PC-3 (cell line): Measurements from ENCODE around the gene KIF1B. TPM values are rescaled to one million over a fixed set of nuclear protein-coding genes. Genes with fewer than 3 reads are reported as not detected.

Source experiments
- ATAC-seq: fragments of 200-7000 bp; cut with Tn5 transposase; 2 replicates; pipeline ENCODE4 v1.9.1; 2020; ENCODE audit warnings: mild to moderate bottlenecking, moderate library complexity
- BruUV-seq: library from RNA; stranded (reverse); fragments of 400-500 nt; replicated peaks from 2 replicates; lab custom pipeline; 2021; lab: Mats Ljungman, UMichigan
- CTCF ChIA-PET: fragments of 300-600 bp; sonication (Branson Sonifier 250); formaldehyde crosslinking; loops from one replicate; lab custom pipeline; 2022; ENCODE audit warnings: antibody characterized with exemption; lab: Charles Lee
- POLR2A ChIA-PET: fragments of 300-600 bp; sonication (Branson Sonifier 250); formaldehyde crosslinking; loops from one replicate; lab custom pipeline; 2022; ENCODE audit warnings: antibody characterized with exemption; ENCODE audit not compliant: unreplicated experiment; lab: Charles Lee
- DNase-seq: peaks from one replicate; pipeline ENCODE4 v3.0.0-alpha.2; 2015
- H2AFZ ChIP-seq: fragments of 300-600 bp; sonication (generic); 2 replicates; pipeline ENCODE4 v1.6.0; 2016; ENCODE audit warnings: antibody characterized with exemption, low read length
- H3F3A ChIP-seq: fragments of 300-600 bp; sonication (generic); one replicate; pipeline ENCODE4 v1.6.0; 2017; ENCODE audit warnings: antibody characterized with exemption, low read length, control low read depth, mild to moderate bottlenecking; ENCODE audit not compliant: unreplicated experiment
- H3K27ac ChIP-seq: fragments of 300-600 bp; sonication (generic); 2 replicates; pipeline ENCODE4 v1.5.1; 2016; ENCODE audit warnings: mild to moderate bottlenecking, low read length
- H3K27me3 ChIP-seq: fragments of 300-600 bp; sonication (generic); 2 replicates; pipeline ENCODE4 v1.6.1; 2016; ENCODE audit warnings: low read length, mixed read lengths
- H3K36me3 ChIP-seq: fragments of 300-600 bp; sonication (generic); 2 replicates; pipeline ENCODE4 v1.6.1; 2016; ENCODE audit warnings: low read depth, mixed run types, low read length, mixed read lengths
- H3K4me1 ChIP-seq: fragments of 300-600 bp; sonication (generic); 2 replicates; pipeline ENCODE4 v1.5.1; 2016; ENCODE audit warnings: low read length; ENCODE audit not compliant: insufficient read depth
- H3K4me2 ChIP-seq: fragments of 300-600 bp; sonication (generic); 2 replicates; pipeline ENCODE4 v1.6.0; 2016; ENCODE audit warnings: low read length
- H3K4me3 ChIP-seq: fragments of 300-600 bp; sonication (generic); 2 replicates; pipeline ENCODE4 v1.5.1; 2016; ENCODE audit warnings: mild to moderate bottlenecking, low read length, mixed read lengths
- H3K79me2 ChIP-seq: fragments of 300-600 bp; sonication (generic); 2 replicates; pipeline ENCODE4 v1.6.1; 2017; ENCODE audit warnings: low read length, mixed read lengths
- H3K9ac ChIP-seq: fragments of 300-600 bp; sonication (generic); 2 replicates; pipeline ENCODE4 v1.6.0; 2016; ENCODE audit warnings: mild to moderate bottlenecking, low read length
- H3K9me2 ChIP-seq: fragments of 300-600 bp; sonication (generic); replicated peaks from 2 replicates; pipeline ENCODE4 v1.6.1; 2016; ENCODE audit warnings: mixed run types, low read length, mixed read lengths
- H3K9me3 ChIP-seq: fragments of 300-600 bp; sonication (generic); 2 replicates; pipeline ENCODE4 v1.6.1; 2016; ENCODE audit warnings: low read length, mixed read lengths
- H4K20me1 ChIP-seq: fragments of 300-600 bp; sonication (generic); 2 replicates; pipeline ENCODE4 v1.6.1; 2016; ENCODE audit warnings: low read length, mixed read lengths
- CTCF ChIP-seq: fragments of 300-600 bp; sonication (generic); conservative IDR thresholded peaks from 2 replicates; pipeline ENCODE4 v1.5.1; 2017; ENCODE audit warnings: antibody characterized with exemption, low read depth, mild to moderate bottlenecking, low read length
- EZH2 ChIP-seq: fragments of 300-600 bp; sonication (generic); IDR thresholded peaks from one replicate; pipeline ENCODE4 v1.6.1; 2017; ENCODE audit warnings: antibody characterized with exemption, mild to moderate bottlenecking, low read length; ENCODE audit not compliant: unreplicated experiment
- EZH2phosphoT487 ChIP-seq: fragments of 300-600 bp; sonication (generic); IDR thresholded peaks from 2 replicates; pipeline ENCODE4 v1.6.1; 2018; ENCODE audit warnings: mild to moderate bottlenecking, antibody characterized with exemption, low read length, borderline replicate concordance
- intact Hi-C: fragments of 100-400 bp; cut with micrococcal nuclease; formaldehyde crosslinking; loops from 2 replicates; pipeline ENCODE4 v1.9.0; 2023
- total RNA-seq: library from RNA; depleted of rRNA; stranded (reverse); fragments of >200 nt; gene quantifications from 2 replicates; pipeline ENCODE4 v1.2.3, GENCODE V29; 2014

Gene KIF1B
- total RNA-seq, 1 experiment from 2014 or later, result 21.4 TPM

GRCh38 chr1:10177876-10178275 lies 32.5 kb upstream of the KIF1B start:
- H3K79me2 ChIP-seq, result no peaks in the 10 kb centered on the region
- H4K20me1 ChIP-seq, result no peaks in the 10 kb centered on the region
- H3K4me3 ChIP-seq, result no peak overlapping the region
- no peak overlapping the region for H3K9ac ChIP-seq
- CTCF ChIA-PET, result no interaction called here
- no peaks in the 10 kb centered on the region for H3F3A ChIP-seq
- no peak for DNase-seq
- H2AFZ ChIP-seq, result no peak overlapping the region
- intact Hi-C loops, result no loop called here
- POLR2A ChIA-PET, result no interaction called here
- no peak overlapping the region for H3K27ac ChIP-seq
- no peak for TF ChIP-seq EZH2phosphoT487
- no peak for TF ChIP-seq CTCF
- TF ChIP-seq EZH2, result no peak
- no peaks in the 10 kb centered on the region for H3K27me3 ChIP-seq
- H3K9me3 ChIP-seq, result no peaks in the 10 kb centered on the region
- H3K9me2 ChIP-seq, result no peaks in the 10 kb centered on the region
- BruUV-seq, result no TSS peak
- no peak for ATAC-seq
- no peaks in the 10 kb centered on the region for H3K4me1 ChIP-seq
- peaks cover under 1% of the 10 kb centered on the region; the same call in 1 of the 2 replicates for H3K36me3 ChIP-seq
- no peak overlapping the region for H3K4me2 ChIP-seq

- no peaks in the 10 kb centered on the region for H3K9me2 ChIP-seq
- H3K9ac ChIP-seq, result no peak overlapping the region
- intact Hi-C loops, result no loop called here
- no peaks in the 10 kb centered on the region for H3F3A ChIP-seq
- ChIA-PET POLR2A (no interaction called here), CTCF (no interaction called here)
- no TSS peak for BruUV-seq
- H3K4me2 ChIP-seq, result no peak overlapping the region
- H3K27ac ChIP-seq, result no peak overlapping the region
- H3K79me2 ChIP-seq, result no peaks in the 10 kb centered on the region
- H2AFZ ChIP-seq, result no peak overlapping the region
- H3K27me3 ChIP-seq, result no peaks in the 10 kb centered on the region
- DNase-seq, result no peak
- no peaks in the 10 kb centered on the region for H3K36me3 ChIP-seq
- H4K20me1 ChIP-seq, result no peaks in the 10 kb centered on the region
- ATAC-seq, result no peak
- no peaks in the 10 kb centered on the region for H3K9me3 ChIP-seq
- H3K4me3 ChIP-seq, result no peak overlapping the region
- H3K4me1 ChIP-seq, result no peaks in the 10 kb centered on the region
- TF ChIP-seq CTCF (no peak), EZH2 (no peak), EZH2phosphoT487 (no peak)
These were observed 31.6 kb upstream of the KIF1B start for GRCh38 chr1:10178597-10179405.

- Histone ChIP-seq H3F3A (no peaks in the 10 kb centered on the region), H2AFZ (no peak overlapping the region), H3K9me3 (no peaks in the 10 kb centered on the region), H3K79me2 (no peaks in the 10 kb centered on the region), H3K9me2 (no peaks in the 10 kb centered on the region), H4K20me1 (no peaks in the 10 kb centered on the region), H3K9ac (no peak overlapping the region), H3K27me3 (no peaks in the 10 kb centered on the region), H3K27ac (no peak overlapping the region), H3K4me1 (no peaks in the 10 kb centered on the region), H3K4me3 (no peak overlapping the region), H3K36me3 (no peaks in the 10 kb centered on the region), H3K4me2 (no peak overlapping the region)
- BruUV-seq, result no TSS peak
- CTCF ChIA-PET, result no interaction called here
- ATAC-seq (no peak), DNase-seq (no peak)
- TF ChIP-seq CTCF (no peak), EZH2phosphoT487 (no peak), EZH2 (no peak)
- intact Hi-C loops, result no loop called here
- POLR2A ChIA-PET, result no interaction called here
These were observed 30.8 kb upstream of the KIF1B start for GRCh38 chr1:10179406-10180091.
